ENCODE measurements around the gene MLEC.

The MLEC gene

GRCh38 chr12:120693848-120694247, 6.9 kb downstream of the MLEC start:
- DNase-seq: no peak

GRCh38 chr12:120696626-120697025, 9.7 kb downstream of the MLEC start:
- DNase-seq: no peak

DNA sequence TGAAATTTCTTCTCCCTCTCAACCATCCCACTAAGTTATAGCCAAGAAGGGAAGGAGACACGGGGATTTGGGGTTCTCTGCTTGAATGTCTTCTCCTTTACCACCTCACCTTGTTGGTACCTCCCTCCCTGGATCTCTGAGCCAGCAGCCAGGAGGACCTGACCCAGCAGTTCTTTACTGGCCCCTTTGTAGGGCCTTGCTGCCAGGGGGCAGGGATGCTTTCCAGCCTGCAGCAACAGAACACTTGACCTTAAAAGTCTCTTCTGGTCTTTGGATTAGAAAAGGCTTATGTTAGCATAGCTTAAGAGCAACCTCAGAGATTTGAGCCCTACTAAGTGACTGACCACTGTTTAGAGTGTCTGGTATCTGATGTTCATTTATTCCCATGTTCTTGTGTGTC, 10.4 kb downstream of the MLEC start:
- DNase-seq: no peak

DNA sequence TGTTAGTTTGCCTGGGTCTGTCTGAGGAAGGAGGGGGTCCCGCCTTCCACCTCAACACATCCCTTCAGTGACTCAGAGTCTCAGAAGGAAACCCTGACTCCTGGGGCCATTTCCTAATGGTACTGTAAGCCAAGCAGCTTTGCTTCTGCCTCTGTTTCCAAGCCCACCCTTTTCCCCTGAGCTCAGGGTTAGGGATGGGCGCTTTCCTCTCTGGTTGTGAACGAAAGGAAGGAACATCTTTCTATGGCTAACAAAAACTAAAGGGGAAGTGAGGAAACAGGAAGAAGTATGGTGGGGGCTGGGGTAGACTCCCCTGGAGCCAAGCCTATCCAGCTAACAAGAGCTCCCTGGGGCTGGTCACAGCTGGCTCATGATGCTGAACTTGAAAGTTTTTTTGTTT, 11.7 kb downstream of the MLEC start:
- no peak for DNase-seq

- DNase-seq: no peak
Measured at GRCh38 chr12:120699553-120699952, 12.6 kb downstream of the MLEC start.

- no peak for DNase-seq
Measured at GRCh38 chr12:120700886-120701285, 13.9 kb downstream of the MLEC start.

GRCh38 chr12:120702637-120703036, 15.7 kb downstream of the MLEC start:
- no peak for DNase-seq

DNA sequence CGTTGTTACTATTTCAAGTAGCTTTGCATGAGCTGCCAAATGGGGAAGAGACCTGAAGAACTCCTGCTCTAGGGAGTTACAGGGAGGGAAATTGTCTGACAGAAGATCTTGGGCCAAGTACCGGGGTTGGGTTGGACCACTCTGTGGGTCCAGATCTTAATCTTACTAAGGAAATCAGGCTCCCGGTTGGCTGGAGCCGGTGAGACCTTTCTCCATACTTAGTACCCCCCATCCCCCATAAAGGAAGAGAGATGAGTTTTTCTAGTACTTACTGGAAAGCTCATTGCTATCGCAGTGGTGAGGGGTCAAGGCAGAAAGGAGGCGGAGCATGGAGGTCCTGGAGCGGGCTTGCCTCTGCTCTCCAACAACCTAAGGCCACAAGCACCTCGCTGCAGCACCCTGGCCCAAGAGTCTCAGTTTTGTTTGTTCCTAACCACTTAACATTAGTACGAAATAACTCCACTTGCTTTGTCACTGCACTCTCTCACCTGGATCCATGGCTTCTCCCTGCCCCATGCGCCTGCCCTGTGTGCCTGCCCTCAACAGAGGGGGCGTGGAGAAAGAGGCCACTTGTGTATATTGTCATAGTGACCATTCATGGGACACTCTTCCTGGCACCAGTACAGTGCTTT, 16.5 kb downstream of the MLEC start:
- DNase-seq: no peak

- no peak for DNase-seq
Measured at GRCh38 chr12:120705618-120706017, 18.7 kb downstream of the MLEC start.

GRCh38 chr12:120706029-120706428, 19.1 kb downstream of the MLEC start:
- peak; percentile 27 for DNase-seq

DNA sequence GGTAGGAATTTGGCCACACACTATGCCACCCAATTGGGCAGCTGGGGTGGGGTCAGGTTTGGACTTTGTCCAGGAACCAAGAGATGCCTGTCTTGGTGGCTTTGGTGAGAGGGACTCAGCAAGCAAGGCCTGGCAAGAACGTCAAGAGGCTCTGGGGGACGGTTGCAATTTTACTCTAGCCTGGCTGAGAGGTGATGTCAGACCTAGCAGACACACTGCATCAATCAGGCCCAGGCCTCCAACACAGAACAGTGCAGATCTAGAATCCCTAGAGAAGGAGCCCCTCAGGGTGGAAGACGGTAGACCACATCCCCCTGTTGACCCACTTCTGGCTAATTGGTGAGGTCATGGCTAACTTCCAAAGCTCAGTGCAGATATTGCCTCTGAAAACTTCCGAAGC, 21.7 kb downstream of the MLEC start:
- no peak for DNase-seq

- peak; percentile 82 for DNase-seq
Measured at GRCh38 chr12:120710031-120710804, 23.3 kb downstream of the MLEC start, which contains the start of gene UNC119B. Gene UNC119B, plus strand, starts transcription at chr12:120710458. Its CDS starts 17 bp downstream, at chr12:120710475.

DNA sequence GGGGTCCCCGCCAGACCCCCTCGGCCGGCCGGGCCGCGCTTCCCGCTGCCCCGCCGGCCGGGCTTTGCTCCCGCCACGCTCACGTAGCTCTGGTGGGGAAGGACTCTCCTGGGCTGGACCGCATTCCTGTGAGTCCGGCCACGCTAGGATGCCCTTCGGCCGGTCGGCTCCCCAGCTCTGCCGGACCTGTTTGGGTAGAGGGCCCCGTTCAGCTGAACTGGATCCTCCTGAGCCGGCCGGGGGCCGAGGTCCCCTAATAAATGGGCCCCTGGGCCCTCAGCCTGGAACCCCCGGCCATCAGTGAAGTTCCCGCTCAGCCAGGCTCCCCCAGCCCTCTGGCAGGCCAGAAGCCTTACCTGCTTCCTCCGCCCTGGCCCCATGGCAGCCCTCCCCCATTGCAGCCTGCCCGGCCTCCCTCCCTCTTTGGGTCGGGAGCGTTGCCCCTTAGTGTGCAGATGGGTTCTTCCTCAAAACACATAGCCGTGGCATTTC, 23.9 kb downstream of the MLEC start:
- DNase-seq: peak; percentile 62

GRCh38 chr12:120711411-120711810, 24.5 kb downstream of the MLEC start:
- peak; percentile 24 for DNase-seq

- DNase-seq: no peak
Measured at GRCh38 chr12:120712610-120713009, 25.7 kb downstream of the MLEC start.

DNA sequence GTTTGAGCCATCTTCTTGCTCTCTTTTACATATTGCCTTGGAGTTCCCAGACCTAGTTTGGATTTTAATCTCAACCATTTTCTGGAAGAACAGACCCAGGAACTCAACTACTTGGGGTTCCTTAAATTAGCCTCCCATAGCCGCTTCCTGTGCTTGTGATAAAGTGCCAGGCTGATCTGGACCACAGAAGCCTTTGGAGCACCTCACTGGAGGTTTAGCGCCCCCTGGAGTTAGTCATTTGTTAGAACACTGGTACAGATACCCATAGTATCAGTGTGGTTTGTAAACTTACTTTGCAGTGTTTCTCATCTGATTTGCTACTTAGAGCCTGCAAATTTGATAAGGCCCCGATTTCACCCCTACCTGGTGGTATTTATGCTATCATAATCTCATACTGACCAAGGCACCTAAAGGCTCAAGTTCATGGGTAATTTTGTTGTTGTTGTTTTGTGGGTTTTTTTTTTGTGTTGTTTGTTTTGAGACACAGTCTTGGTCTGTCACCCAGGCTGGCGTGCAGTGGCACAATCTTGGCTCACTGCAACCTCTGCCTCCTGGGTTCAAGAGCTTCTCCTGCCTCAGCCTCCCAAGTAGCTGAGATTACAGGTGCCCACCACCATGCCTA, 27.0 kb downstream of the MLEC start:
- peak; percentile 91 for DNase-seq

DNA sequence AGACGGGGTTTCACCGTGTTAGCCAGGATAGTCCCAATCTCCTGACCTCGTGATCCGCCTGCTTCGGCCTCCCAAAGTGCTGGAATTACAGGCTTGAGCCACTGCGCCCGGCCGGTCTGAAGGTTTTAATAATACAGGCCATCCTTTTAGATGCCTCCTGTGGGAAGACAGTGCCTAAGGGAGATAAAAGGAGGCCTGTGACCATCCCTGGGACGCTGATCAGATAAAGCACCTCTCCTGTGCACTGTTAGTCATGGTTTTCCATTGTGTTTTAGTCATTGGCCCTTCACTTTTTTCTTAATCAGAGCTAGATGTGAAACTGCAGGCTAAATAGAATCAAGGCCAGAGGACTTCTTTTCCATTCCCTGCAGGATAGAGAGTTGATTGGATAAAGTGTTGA, 31.1 kb downstream of the MLEC start:
- DNase-seq: no peak

- no peak for DNase-seq
Measured at GRCh38 chr12:120719072-120719471, 32.1 kb downstream of the MLEC start.

GRCh38 chr12:120719496-120720233, 32.7 kb downstream of the MLEC start:
- DNase-seq: no peak

- no peak for DNase-seq
Measured at GRCh38 chr12:120720234-120720986, 33.5 kb downstream of the MLEC start.

DNA sequence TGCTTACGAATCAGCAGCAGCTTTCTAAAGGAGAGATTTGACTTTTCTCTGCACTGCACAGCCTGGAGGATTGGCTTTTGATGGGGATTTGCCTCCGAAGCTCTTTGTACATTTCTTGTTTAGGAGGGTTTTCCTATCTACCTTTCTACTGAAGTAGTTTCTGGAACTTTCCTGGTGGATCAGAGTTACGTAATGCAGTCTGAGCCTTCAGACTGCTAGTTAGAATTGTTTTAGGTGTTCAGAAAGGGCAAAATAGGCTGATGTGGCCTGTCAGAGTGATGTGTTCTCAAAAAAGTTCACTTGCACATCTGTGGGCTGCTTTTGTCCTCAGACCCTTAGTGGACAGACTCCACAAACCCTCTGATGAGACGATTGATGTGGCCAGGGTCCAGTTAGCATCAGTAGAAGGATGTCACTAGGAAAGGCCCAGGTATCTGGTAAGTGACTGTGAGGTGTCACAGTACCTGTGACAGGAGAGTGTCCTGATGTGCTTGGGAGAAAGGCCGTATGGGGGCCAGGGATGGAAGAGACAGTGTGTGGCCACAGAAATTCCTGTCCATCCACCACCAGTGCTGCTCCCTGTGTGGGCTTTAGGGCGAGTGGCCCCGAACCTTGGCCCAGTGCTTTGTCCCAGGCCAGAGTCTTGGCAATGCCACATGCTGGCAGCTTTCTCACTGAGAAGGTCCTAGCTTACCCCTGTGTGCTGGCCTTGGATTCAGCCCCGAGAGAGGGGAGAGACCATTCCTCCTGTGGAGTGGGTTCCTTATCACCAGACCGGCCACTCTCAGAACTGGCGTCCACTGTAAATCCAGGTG, 34.2 kb downstream of the MLEC start:
- no peak for DNase-seq

DNA sequence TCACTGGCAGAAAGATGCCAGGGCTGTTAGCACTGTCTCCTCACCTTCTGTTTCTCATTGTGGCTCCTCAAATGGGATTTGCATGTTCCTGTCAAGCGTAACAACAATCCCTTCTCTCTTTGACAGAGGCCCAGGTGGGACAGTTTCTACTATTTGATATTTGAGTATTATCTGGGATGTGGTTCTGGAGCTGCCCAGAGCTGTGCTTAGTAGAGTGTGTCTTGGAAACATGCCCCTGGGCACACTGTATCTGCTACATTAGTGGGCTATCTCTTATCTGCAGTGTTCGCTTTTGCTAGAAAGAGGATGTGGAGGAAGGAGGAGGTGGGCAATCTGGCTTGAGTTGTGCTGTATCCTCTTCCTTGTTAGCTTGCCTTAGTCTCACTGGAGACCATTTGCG, 34.9 kb downstream of the MLEC start:
- DNase-seq: no peak

All from DMS53 (cell line).